Uterus (tissue), 4 donors: ENCODE measurements around the gene SIX4. TPM values are rescaled to one million over a fixed set of nuclear protein-coding genes. Genes with fewer than 3 reads are reported as not detected.
A peak's percentile ranks its signal among the peaks of the same experiment; 100 is the strongest.

ENCODE experiments used
- DNase-seq, 2 donors: peaks; one replicate each; pipeline ENCODE4 v3.0.0-alpha.2; 2019 to 2020
- H3K27ac ChIP-seq, 2 donors: fragments of 200-600 bp; sonication (generic); 1 replicate in 1 of 2; 2 replicates in 1 of 2; pipeline ENCODE4 v1.5.1; 2016 to 2018
- H3K27me3 ChIP-seq, 2 donors: fragments of 200-600 bp; sonication (generic); one replicate each; pipeline ENCODE4 v1.5.1; 2018 to 2019; ENCODE audit warnings: control low read depth in 1 of 2
- H3K36me3 ChIP-seq, 2 donors: fragments of 200-600 bp; sonication (generic); one replicate each; pipeline ENCODE4 v1.5.1; 2019; ENCODE audit warnings: control low read depth in 1 of 2
- H3K4me1 ChIP-seq, 2 donors: fragments of 200-600 bp; sonication (generic); one replicate each; pipeline ENCODE4 v1.5.1; 2018 to 2019; ENCODE audit warnings: control low read depth in 1 of 2
- H3K4me3 ChIP-seq, 2 donors: fragments of 200-600 bp; sonication (generic); 1 replicate in 1 of 2; 2 replicates in 1 of 2; pipeline ENCODE4 v1.5.1; 2018 to 2019; ENCODE audit warnings: mild to moderate bottlenecking in 1 of 2
- H3K9me3 ChIP-seq, 2 donors: fragments of 200-600 bp; sonication (generic); one replicate each; pipeline ENCODE4 v1.5.1; 2019; ENCODE audit warnings: control low read depth in 1 of 2
- POLR2A ChIP-seq, 2 donors: fragments of 450-650 bp; IDR thresholded peaks; one replicate each; pipeline ENCODE4 v1.6.1; 2016; ENCODE audit warnings: antibody characterized with exemption in 2 of 2, mild to moderate bottlenecking in 1 of 2, moderate library complexity in 1 of 2
- intact Hi-C: fragments of 100-400 bp; cut with DNase I; formaldehyde crosslinking; loops from one replicate; pipeline ENCODE4 v1.15.1; 2023; ENCODE audit warnings: low total_unique reads
- total RNA-seq, 4 donors: library from RNA; depleted of rRNA in 3 of 4; stranded (reverse); fragments of >200 nt in 3 of 4; gene quantifications; one replicate each; pipeline versions ENCODE4 v1.1.0 to v1.2.4, GENCODE V29; 2014 to 2023
- TF ChIP-seq, protein P1 (sequence below), 4 experiments: fragments of 200-600 bp in 2 of 4; fragments of 450-650 bp in 2 of 4; sonication (generic) in 2 of 4; IDR thresholded peaks; one replicate each; pipeline ENCODE4 v1.5.1; 2016 to 2019; ENCODE audit warnings: antibody characterized with exemption in 4 of 4, mild to moderate bottlenecking in 2 of 4, moderate library complexity in 1 of 4
- donor health status: DM: yes; HTN: yes; CAD: no.

SIX4 gene
- total RNA-seq, 4 donors from 2014 or later = 0.26 to 9.7 (median 3.5) TPM

DNA sequence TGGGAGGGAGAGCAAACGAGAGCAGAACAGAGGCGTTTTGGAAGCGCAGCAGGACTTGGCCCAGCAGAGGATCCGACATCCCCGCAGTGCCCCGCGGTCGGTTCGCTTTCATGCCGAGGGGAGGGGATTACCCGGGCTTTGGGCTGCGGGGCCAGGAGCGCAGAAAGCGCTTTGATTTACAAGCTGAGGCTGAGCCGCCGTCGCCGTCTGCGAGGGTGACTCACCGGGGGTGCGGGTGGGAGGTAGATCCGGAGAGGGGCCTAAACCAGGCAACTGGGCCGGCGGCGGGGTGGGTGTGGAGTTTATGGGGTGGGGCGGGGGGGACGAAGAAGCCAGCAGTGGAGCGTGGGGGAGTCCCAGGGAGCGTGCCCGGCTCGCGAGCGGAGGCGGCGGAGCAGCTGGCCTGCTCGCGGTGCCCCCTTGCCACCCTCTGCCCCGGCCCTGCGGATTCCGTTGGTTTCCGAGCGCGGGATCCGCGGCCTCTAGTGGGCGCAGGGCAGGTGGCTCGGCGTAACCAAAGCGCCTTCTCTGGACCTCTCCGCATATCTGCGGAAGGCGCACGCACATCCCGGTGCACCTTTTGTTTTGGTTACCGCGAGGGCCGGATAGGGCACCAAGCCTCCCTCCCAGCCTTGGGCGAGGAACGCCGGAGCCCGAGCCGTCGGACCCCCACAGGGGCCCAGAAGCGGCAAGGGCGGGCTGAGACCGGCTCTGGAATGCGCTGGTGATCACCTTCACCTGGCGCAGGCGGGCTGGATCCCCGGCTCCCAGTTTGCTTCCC is 2.6 kb downstream of the SIX4 start:
- peak; percentile 42 to 50 for DNase-seq
- TF ChIP-seq, protein P1, sequence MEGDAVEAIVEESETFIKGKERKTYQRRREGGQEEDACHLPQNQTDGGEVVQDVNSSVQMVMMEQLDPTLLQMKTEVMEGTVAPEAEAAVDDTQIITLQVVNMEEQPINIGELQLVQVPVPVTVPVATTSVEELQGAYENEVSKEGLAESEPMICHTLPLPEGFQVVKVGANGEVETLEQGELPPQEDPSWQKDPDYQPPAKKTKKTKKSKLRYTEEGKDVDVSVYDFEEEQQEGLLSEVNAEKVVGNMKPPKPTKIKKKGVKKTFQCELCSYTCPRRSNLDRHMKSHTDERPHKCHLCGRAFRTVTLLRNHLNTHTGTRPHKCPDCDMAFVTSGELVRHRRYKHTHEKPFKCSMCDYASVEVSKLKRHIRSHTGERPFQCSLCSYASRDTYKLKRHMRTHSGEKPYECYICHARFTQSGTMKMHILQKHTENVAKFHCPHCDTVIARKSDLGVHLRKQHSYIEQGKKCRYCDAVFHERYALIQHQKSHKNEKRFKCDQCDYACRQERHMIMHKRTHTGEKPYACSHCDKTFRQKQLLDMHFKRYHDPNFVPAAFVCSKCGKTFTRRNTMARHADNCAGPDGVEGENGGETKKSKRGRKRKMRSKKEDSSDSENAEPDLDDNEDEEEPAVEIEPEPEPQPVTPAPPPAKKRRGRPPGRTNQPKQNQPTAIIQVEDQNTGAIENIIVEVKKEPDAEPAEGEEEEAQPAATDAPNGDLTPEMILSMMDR (IDR thresholded peaks at IDR 0.05) = peak in 3 of 4 experiments; percentile 11 to 47 (median 35)
- no peak for TF ChIP-seq POLR2A (IDR thresholded peaks at IDR 0.05)
- Histone ChIP-seq H3K36me3 (no peaks in the 10 kb centered on the region), H3K9me3 (no peaks in the 10 kb centered on the region), H3K27me3 (no peaks in the 10 kb centered on the region), H3K27ac (peak overlapping the region in 1 of 2 donors; percentile 80), H3K4me1 (no peaks in the 10 kb centered on the region), H3K4me3 (peak overlapping the region; percentile 60 to 64)
- intact Hi-C loops = no loop called here

DNA sequence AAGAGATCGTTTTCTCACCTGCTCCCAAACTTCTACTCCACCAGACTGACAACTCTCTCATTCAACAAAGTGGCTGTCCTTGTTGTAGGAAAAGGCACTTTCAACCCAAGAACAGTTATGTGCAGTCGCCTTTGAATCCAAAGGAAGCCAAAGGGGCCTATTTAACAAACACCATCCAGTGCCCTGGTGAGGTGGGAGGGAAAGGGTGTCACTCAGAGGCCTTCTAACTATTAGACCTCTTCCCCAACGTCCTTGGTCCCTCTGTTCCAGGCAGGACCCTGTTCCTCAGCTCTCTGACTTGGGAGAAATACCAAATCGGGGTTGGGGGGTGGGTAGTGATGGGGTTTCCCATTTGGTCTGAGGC is 3.2 kb downstream of the SIX4 start:
- H3K9me3 ChIP-seq = no peaks in the 10 kb centered on the region
- peak overlapping the region in 1 of 2 donors; percentile 64 for H3K4me3 ChIP-seq
- H3K27me3 ChIP-seq = no peaks in the 10 kb centered on the region
- intact Hi-C loops = no loop called here
- no peak overlapping the region for H3K27ac ChIP-seq
- H3K4me1 ChIP-seq = no peaks in the 10 kb centered on the region
- H3K36me3 ChIP-seq = no peaks in the 10 kb centered on the region
- no peak for TF ChIP-seq POLR2A (IDR thresholded peaks at IDR 0.05)
- TF ChIP-seq, protein P1 (IDR thresholded peaks at IDR 0.05) = no peak
- DNase-seq = no peak

DNA sequence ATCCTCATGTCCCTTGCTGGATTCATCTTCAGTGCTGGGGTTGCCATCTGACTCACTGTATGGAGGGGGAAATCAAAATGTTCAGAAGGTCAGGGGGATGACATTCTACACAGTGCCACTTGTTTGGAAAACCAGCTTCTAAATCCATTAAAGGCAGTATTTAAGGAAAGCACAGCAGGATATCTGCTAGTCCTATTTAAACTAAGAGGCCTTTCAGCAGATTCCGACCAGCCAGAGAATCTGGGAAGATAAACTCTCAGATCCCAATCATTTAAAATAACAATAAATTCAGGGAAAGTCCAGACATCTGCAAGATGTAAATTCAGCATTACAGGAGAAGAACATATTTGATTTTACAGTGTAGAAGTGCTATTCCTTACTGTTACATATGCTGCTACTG is 3.8 kb downstream of the SIX4 start:
- no peaks in the 10 kb centered on the region for H3K9me3 ChIP-seq
- H3K36me3 ChIP-seq = no peaks in the 10 kb centered on the region
- TF ChIP-seq, protein P1 (IDR thresholded peaks at IDR 0.05) = no peak
- H3K27me3 ChIP-seq = no peaks in the 10 kb centered on the region
- no peaks in the 10 kb centered on the region for H3K4me1 ChIP-seq
- no peak overlapping the region for H3K4me3 ChIP-seq
- no peak overlapping the region for H3K27ac ChIP-seq
- no peak for DNase-seq
- intact Hi-C loops = no loop called here

DNA sequence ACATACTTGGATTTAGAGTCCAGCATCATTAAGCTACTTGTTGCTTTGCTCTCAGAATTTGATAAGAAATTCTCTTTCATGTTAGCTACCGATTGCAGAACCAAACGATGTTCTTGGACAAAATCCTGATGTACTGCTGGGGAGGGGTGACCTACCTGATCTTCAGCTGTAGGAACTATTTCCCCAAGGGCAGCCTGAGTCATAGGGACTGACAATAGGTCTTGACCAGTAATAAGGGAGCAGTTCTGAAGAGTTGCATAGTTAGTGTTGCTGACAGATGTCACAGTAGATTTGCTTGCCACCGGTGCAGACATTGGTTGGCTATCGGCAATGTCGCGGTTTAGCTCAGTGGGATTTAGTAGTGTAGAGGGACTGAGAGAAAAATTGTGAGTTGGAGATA is 10.6 kb downstream of the SIX4 start:
- Histone ChIP-seq H3K4me3 (no peak overlapping the region), H3K27ac (no peak overlapping the region), H3K9me3 (no peaks in the 10 kb centered on the region), H3K36me3 (no peaks in the 10 kb centered on the region), H3K27me3 (no peaks in the 10 kb centered on the region), H3K4me1 (no peaks in the 10 kb centered on the region)
- intact Hi-C loops = no loop called here
- DNase-seq = no peak
- TF ChIP-seq, protein P1 (IDR thresholded peaks at IDR 0.05) = no peak
- no peak for TF ChIP-seq POLR2A (IDR thresholded peaks at IDR 0.05)

DNA sequence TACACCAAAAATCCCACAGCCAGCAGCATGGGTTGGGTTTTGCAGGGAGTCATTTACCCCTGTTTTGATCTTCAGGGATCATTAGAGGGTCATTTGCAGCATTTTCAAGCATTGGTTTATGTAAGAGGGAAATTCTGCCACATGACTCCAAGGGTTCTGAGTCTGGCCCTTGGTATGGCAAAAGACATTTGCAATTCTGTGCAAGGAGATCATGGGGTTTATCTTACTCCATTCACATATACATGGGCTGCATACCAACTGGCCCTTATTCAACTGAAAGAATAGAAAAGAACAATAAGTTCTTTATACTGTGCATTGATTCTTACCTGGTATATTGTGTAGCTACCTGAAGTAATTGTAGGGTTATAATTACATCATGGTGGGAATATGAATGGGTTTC is 13.7 kb downstream of the SIX4 start:
- Histone ChIP-seq H3K27ac (no peak overlapping the region), H3K36me3 (no peaks in the 10 kb centered on the region), H3K4me3 (no peak overlapping the region), H3K27me3 (no peaks in the 10 kb centered on the region), H3K4me1 (no peaks in the 10 kb centered on the region), H3K9me3 (no peaks in the 10 kb centered on the region)
- no peak for TF ChIP-seq POLR2A (IDR thresholded peaks at IDR 0.05)
- TF ChIP-seq, protein P1 (IDR thresholded peaks at IDR 0.05) = no peak
- no peak for DNase-seq
- intact Hi-C loops = no loop called here
